NK-92 treated with Interleukin-12 subunit alpha and Interleukin-12 subunit beta, amount 100 ng/mL, for 24 hours (cell line): ENCODE measurements around the gene KCND2.
"Not testable (repeated sequence)": the region's sequence is repeated elsewhere in the genome, so short reads cannot be mapped to it uniquely, and the experiment has no call there.

Experiments used
- DNase-seq: peaks from one replicate; lab custom pipeline; 2025; lab: John Stamatoyannopoulos, UW

KCND2 gene

GRCh38 chr7:120502132-120502531 is 229.2 kb downstream of the KCND2 start:
- DNase-seq: no peak

- DNase-seq: no peak
These were observed 229.8 kb downstream of the KCND2 start for GRCh38 chr7:120502825-120503224.

GRCh38 chr7:120504386-120504785 is 231.4 kb downstream of the KCND2 start:
- DNase-seq: no peak

GRCh38 chr7:120505770-120506169 is 232.8 kb downstream of the KCND2 start:
- DNase-seq: no peak

GRCh38 chr7:120512701-120513100 is 239.7 kb downstream of the KCND2 start:
- no peak for DNase-seq

GRCh38 chr7:120519224-120519623 is 246.2 kb downstream of the KCND2 start:
- no peak for DNase-seq

- DNase-seq: no peak
These were observed 249.1 kb downstream of the KCND2 start for GRCh38 chr7:120521761-120522737.

- no peak for DNase-seq
These were observed 251.0 kb downstream of the KCND2 start for GRCh38 chr7:120523985-120524384.

- no peak for DNase-seq
These were observed 254.0 kb downstream of the KCND2 start for GRCh38 chr7:120526902-120527509.

GRCh38 chr7:120529736-120530135 is 256.8 kb downstream of the KCND2 start:
- no peak for DNase-seq

GRCh38 chr7:120538335-120538734 is 265.4 kb downstream of the KCND2 start:
- no peak for DNase-seq

GRCh38 chr7:120539321-120539720 is 266.3 kb downstream of the KCND2 start:
- no peak for DNase-seq

- no peak for DNase-seq
These were observed 274.6 kb downstream of the KCND2 start for GRCh38 chr7:120547605-120548004.

- no peak for DNase-seq
These were observed 277.6 kb downstream of the KCND2 start for GRCh38 chr7:120550494-120551048.

- no peak for DNase-seq
These were observed 280.5 kb downstream of the KCND2 start for GRCh38 chr7:120553491-120553890.

GRCh38 chr7:120554960-120555571 is 282.1 kb downstream of the KCND2 start:
- no peak for DNase-seq

GRCh38 chr7:120564145-120564544 is 291.2 kb downstream of the KCND2 start:
- DNase-seq: no peak

GRCh38 chr7:120567204-120567603 is 294.2 kb downstream of the KCND2 start:
- DNase-seq: no peak

GRCh38 chr7:120578657-120579056 is 305.7 kb downstream of the KCND2 start:
- not testable (repeated sequence) for DNase-seq

GRCh38 chr7:120582916-120583315 is 309.9 kb downstream of the KCND2 start:
- DNase-seq: no peak

- no peak for DNase-seq
These were observed 311.1 kb downstream of the KCND2 start for GRCh38 chr7:120583899-120584586.

GRCh38 chr7:120586571-120586970 is 313.6 kb downstream of the KCND2 start:
- no peak for DNase-seq
